SK-N-MC (cell line): ENCODE measurements around the gene INHBE.

ENCODE experiments used
- EZH2 ChIP-seq: fragments of 200-600 bp; sonication (generic); IDR thresholded peaks from one replicate; pipeline ENCODE4 v1.6.1; 2017; ENCODE audit warnings: antibody characterized with exemption
- POLR2AphosphoS5 ChIP-seq: IDR thresholded peaks from 2 replicates; pipeline ENCODE4 v1.6.1; 2012; ENCODE audit warnings: mild to moderate bottlenecking, low read depth, low read length, borderline replicate concordance

DNA sequence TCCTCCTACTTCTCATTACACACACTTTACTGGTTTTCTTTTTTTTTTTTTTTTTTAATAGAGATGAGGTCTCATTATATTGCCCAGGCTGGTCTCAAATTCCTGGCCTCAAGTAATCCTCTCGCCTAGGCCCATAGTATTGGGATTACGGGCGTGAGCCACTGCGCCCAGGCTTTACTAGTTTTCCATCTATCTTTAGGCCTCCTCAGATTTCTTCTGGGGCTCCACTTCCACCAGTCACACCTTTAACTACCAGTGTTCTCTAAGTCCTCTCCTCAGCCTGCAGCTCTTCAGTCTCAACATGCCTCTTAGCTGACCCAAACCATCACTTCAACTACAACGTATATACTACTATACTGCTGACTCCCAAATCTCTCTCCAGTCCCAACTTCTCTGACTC, 34.6 kb upstream of the INHBE start:
- no peak for TF ChIP-seq EZH2
- TF ChIP-seq POLR2AphosphoS5: no peak
